HepG2 (cell line): ENCODE results near the gene ZCCHC3. TPM values are rescaled to one million over a fixed set of nuclear protein-coding genes. Genes with fewer than 3 reads are reported as not detected.

Experiments used
- NFRKB ChIP-seq: fragments of 450-650 bp; IDR thresholded peaks from 2 replicates; pipeline ENCODE4 v1.6.1; 2017
- RXRA ChIP-seq: sonication (generic); formaldehyde crosslinking; IDR thresholded peaks from 2 replicates; pipeline ENCODE4 v1.5.1; 2020; ENCODE audit warnings: missing genetic modification reagents
- TCF12 ChIP-seq, 2 experiments: fragments of 450-650 bp in 1 of 2; sonication (generic) in 1 of 2; formaldehyde crosslinking in 1 of 2; IDR thresholded peaks; 2 replicates each; pipeline versions ENCODE4 v1.6.1 to v1.8.0; 2017 to 2022; ENCODE audit warnings: antibody characterized with exemption in 1 of 2, mild to moderate bottlenecking in 1 of 2, missing genetic modification reagents in 1 of 2, moderate library complexity in 1 of 2
- THAP7 ChIP-seq: sonication (generic); formaldehyde crosslinking; IDR thresholded peaks from 2 replicates; pipeline ENCODE4 v1.8.1; 2023; ENCODE audit warnings: mild to moderate bottlenecking, missing genetic modification reagents
- ZFP41 ChIP-seq: sonication (generic); formaldehyde crosslinking; IDR thresholded peaks from 2 replicates; pipeline ENCODE4 v1.4.0; 2020; ENCODE audit warnings: mild to moderate bottlenecking, missing genetic modification reagents, borderline replicate concordance
- ZFP62 ChIP-seq: sonication (generic); formaldehyde crosslinking; IDR thresholded peaks from 2 replicates; pipeline ENCODE4 v1.4.0; 2020; ENCODE audit warnings: missing genetic modification reagents
- ZNF318 ChIP-seq: sonication (generic); formaldehyde crosslinking; IDR thresholded peaks from 2 replicates; pipeline ENCODE4 v1.4.0; 2020; ENCODE audit warnings: mild to moderate bottlenecking, missing genetic modification reagents
- ZNF503 ChIP-seq: sonication (generic); formaldehyde crosslinking; IDR thresholded peaks from 2 replicates; pipeline ENCODE4 v1.4.0; 2020; ENCODE audit warnings: missing genetic modification reagents
- ZNF616 ChIP-seq: sonication (generic); formaldehyde crosslinking; IDR thresholded peaks from 2 replicates; pipeline ENCODE4 v1.5.0; 2020; ENCODE audit warnings: low read depth, mild to moderate bottlenecking, missing genetic modification reagents
- ZNF788 ChIP-seq: sonication (generic); formaldehyde crosslinking; IDR thresholded peaks from 2 replicates; pipeline ENCODE4 v1.5.0; 2020; ENCODE audit warnings: mild to moderate bottlenecking, missing genetic modification reagents, borderline replicate concordance
- ZNF83 ChIP-seq: sonication (generic); formaldehyde crosslinking; IDR thresholded peaks from 2 replicates; pipeline ENCODE4 v1.4.0; 2020; ENCODE audit warnings: missing genetic modification reagents, mild to moderate bottlenecking, borderline replicate concordance
- ZNF879 ChIP-seq: sonication (generic); formaldehyde crosslinking; IDR thresholded peaks from 2 replicates; pipeline ENCODE4 v1.8.1; 2023; ENCODE audit warnings: missing genetic modification reagents
- polyA plus RNA-seq, 8 experiments: library from polyadenylated mRNA; depleted of rRNA in 3 of 8; stranded (reverse) in 7 of 8; unstranded in 1 of 8; fragments of >200 nt; fragmentation: Illumina TruSeq in 4 of 8; extraction: Trizol in 4 of 8; gene quantifications; 2 replicates each; pipeline versions ENCODE4 v1.2.1 to v1.2.3, GENCODE V29; 2011 to 2016; ENCODE audit warnings: low read depth in 4 of 8, missing spikeins in 1 of 8, mixed read lengths in 1 of 8; ENCODE audit not compliant: insufficient read depth in 1 of 8
- total RNA-seq, 5 experiments: library from RNA; depleted of rRNA; stranded (reverse); fragments of >200 nt; fragmentation: Illumina TruSeq; extraction: Trizol; gene quantifications; 2 replicates each; pipeline ENCODE4 v1.2.3, GENCODE V29; 2016; ENCODE audit warnings: low read depth in 1 of 5
- TF ChIP-seq, protein P1 (sequence below): IDR thresholded peaks from 2 replicates; pipeline ENCODE4 v1.4.0; 2020; ENCODE audit warnings: mild to moderate bottlenecking, missing genetic modification reagents

Gene ZCCHC3
- total and polyA plus RNA-seq, 2 of the 13 experiments (the other 11 are each of a cell fraction or from before 2014, with no cell fraction given) = 46.6 to 63.0 TPM

DNA sequence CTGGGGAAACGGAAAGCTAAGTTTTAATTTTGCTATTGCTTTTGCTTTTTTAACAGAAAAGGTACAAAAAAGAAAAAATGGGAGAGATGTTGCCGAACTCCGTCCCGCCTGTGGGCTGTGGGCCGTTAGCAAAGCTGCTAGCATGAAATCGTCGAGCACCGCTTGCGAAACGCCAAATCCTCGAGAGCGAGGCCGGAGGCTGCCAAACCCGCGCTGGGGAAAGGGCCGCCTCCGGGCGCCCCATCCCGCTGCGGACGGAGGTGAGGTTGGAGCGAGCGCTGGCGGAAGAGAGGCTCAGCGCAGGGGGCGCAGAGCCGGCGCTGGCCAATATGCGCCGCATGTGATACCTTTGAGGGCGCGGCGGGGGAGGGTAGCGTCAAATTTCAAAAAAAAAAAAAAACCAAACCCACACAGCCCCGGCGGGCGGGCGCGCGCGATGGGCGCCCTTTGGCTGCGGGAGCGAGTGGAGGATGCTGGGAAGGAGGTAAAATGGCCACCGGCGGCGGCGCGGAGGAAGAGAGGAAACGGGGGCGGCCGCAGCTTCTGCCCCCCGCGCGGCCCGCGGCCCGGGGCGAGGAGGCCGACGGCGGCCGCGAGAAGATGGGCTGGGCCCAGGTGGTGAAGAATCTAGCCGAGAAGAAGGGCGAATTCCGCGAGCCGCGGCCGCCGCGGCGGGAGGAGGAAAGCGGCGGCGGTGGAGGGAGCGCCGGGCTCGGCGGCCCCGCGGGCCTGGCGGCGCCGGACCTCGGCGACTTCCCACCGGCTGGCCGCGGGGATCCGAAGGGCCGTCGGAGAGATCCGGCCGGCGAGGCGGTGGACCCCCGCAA is at the start of gene ZCCHC3 (continued):
- TF ChIP-seq THAP7 (peak; percentile 99), ZNF788 (CRISPR knock-in tag) (peak; percentile 99), RXRA (CRISPR knock-in tag) (peak; percentile 96), ZNF879 (CRISPR knock-in tag) (peak; percentile 98), ZNF616 (peak; percentile 96), ZNF503 (CRISPR knock-in tag) (peak; percentile 96), ZNF318 (CRISPR knock-in tag) (peak; percentile 89; the same call in 1 of the 2 replicates), TCF12 (IDR thresholded peaks at IDR 0.05) (no peak), TCF12 (CRISPR knock-in tag; IDR thresholded peaks at IDR 0.05) (peak; percentile 98), ZFP62 (CRISPR knock-in tag) (no peak), ZNF83 (CRISPR knock-in tag) (peak; percentile 76; the same call in 1 of the 2 replicates), ZFP41 (peak; percentile 69; the same call in 1 of the 2 replicates), NFRKB (peak; percentile 97)
- TF ChIP-seq, protein P1, sequence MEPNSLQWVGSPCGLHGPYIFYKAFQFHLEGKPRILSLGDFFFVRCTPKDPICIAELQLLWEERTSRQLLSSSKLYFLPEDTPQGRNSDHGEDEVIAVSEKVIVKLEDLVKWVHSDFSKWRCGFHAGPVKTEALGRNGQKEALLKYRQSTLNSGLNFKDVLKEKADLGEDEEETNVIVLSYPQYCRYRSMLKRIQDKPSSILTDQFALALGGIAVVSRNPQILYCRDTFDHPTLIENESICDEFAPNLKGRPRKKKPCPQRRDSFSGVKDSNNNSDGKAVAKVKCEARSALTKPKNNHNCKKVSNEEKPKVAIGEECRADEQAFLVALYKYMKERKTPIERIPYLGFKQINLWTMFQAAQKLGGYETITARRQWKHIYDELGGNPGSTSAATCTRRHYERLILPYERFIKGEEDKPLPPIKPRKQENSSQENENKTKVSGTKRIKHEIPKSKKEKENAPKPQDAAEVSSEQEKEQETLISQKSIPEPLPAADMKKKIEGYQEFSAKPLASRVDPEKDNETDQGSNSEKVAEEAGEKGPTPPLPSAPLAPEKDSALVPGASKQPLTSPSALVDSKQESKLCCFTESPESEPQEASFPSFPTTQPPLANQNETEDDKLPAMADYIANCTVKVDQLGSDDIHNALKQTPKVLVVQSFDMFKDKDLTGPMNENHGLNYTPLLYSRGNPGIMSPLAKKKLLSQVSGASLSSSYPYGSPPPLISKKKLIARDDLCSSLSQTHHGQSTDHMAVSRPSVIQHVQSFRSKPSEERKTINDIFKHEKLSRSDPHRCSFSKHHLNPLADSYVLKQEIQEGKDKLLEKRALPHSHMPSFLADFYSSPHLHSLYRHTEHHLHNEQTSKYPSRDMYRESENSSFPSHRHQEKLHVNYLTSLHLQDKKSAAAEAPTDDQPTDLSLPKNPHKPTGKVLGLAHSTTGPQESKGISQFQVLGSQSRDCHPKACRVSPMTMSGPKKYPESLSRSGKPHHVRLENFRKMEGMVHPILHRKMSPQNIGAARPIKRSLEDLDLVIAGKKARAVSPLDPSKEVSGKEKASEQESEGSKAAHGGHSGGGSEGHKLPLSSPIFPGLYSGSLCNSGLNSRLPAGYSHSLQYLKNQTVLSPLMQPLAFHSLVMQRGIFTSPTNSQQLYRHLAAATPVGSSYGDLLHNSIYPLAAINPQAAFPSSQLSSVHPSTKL = peak; percentile 98
